IPS-18c (cell line): ENCODE data around the gene UQCRC1.

Experiments used
- H3K4me3 ChIP-seq: 2 replicates; pipeline ENCODE4 v1.7.0; 2013; ENCODE audit warnings: low read depth, mild to moderate bottlenecking, low read length, moderate library complexity; ENCODE audit not compliant: insufficient read depth
- H3K9me3 ChIP-seq: one replicate; pipeline ENCODE4 v1.6.1; 2013; ENCODE audit warnings: mild to moderate bottlenecking, low read length, moderate library complexity; ENCODE audit not compliant: control insufficient read depth, insufficient read depth

The UQCRC1 gene

DNA sequence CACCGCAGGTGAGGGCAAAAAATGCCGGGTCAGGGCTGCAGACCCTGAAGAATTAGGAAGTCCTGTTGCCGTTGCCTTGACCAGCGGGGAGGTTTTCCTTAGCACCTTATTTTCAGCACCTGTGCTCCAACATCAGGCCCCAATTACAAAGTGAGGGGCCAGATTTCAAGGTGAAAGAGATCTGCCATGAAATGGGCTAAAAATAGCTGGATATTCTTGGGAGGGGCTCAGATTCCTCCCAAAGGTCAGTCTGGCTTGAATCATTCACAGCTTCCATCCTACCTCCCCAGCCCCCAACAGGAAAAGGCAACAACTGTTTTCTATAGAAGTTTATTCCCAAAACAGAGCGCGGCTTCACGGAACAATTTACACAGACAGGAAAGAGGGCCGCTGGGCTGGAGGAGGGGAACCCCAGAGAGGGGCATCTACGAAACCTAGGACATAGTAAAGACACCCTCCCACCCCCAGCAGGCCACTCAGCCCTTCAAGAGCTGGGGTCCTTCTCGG is 26.8 kb upstream of the UQCRC1 start:
- peak overlapping the region; percentile 99 for H3K4me3 ChIP-seq

DNA sequence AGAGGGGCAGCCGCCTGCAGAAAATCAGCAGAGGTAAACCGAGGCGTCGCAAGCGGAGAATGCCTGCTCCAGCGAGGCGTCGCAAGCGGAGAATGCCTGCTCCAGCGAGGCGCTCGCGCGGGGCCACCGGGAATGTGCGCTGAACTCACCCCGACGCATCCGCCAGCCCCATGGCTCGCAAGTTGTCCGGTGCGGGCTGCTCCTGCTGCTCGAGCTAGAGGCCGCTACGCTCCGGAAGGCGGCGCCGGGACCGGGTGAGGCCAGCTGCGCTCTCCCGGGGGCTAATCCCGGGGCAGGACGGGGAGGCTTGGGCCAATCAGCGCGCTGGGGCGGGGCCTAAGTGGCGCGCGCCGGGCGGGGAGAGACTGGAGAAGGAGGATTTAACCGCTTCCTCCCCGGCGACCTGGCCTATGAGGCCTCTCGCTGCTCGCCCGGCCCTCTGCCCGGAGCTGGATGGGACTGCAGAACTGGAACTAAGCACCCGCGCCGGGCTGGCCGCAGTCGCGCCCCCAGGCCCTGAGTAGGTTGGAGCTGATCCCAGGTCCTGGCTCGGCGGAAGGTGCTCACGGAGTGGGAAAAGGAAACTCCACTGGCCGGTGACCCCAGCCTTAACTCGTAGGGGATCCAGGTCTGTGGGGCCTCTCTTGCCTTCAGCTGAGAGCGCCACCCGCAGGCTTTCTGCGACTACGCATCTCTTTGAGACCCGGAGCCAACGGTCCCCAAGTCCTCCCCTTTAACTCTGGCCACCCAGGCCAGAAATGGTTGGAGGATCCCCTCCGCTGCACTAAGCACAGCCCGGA is 26.0 kb upstream of the UQCRC1 start, which contains the start of gene SLC26A6:
Gene SLC26A6, minus strand, starts transcription at position 240 of the 800 bp plus-strand sequence. Its CDS starts 68 bp downstream, at position 172.
- peak within 1 kb of the TSS; percentile 99 for H3K4me3 ChIP-seq

More for the DNA sequence above, 26.8 kb upstream of the UQCRC1 start:
- peaks cover 2% of the 10 kb centered on the region for H3K9me3 ChIP-seq

DNA sequence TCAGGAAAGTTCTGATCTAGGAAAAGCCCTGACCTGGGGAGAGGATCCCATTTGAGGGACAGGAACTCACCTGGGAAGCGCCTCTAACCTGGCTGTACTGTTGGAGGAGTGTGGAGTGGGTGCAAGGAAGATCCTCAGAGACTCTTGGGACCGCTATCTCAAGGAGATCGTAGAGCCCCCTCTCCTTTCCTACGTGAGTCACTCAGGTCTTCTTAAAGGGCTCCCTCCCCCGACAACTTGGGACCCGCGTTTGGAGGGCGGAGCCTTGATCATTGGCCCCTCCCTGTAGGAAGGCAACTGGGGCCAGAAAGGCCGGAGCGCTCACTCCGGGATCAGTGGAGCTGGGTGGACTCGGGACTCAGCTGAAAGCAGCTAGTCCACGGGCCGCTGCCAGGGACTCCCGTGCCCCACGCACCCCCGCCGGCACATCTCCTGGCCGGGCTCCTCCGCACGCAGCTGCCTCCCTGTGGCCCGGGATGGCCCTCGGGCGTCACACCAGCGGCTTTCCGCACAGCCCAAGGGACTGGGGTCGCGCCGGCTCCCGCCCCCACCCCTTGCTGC is 25.3 kb upstream of the UQCRC1 start:
- peak overlapping the region; percentile 99 for H3K4me3 ChIP-seq
- peaks cover 2% of the 10 kb centered on the region for H3K9me3 ChIP-seq

More for the DNA sequence above, 26.0 kb upstream of the UQCRC1 start, which contains the start of gene SLC26A6:
- peaks cover 2% of the 10 kb centered on the region for H3K9me3 ChIP-seq

DNA sequence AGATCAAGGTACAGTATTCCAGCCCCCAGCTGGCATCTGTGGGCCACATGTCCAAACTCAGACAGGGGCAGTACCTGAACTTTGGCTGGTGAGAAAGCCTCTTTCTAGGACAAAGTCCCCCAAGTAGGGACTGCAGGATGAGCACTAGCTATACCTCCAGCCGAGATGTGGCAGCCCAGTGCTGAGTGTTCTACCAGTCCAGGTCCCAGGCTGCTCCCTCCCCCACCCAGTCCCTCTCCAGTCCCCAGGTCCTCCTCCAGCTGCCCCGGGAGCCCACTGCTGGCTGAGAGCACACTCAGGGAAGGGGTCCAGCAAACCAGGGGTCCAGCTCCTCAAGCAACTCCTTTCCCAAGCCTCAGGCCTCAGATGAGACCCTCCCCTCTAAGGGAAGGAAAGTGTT is 24.3 kb upstream of the UQCRC1 start:
- Histone ChIP-seq H3K9me3 (peaks cover 2% of the 10 kb centered on the region), H3K4me3 (peak overlapping the region; percentile 99; the same call in 1 of the 2 replicates)

DNA sequence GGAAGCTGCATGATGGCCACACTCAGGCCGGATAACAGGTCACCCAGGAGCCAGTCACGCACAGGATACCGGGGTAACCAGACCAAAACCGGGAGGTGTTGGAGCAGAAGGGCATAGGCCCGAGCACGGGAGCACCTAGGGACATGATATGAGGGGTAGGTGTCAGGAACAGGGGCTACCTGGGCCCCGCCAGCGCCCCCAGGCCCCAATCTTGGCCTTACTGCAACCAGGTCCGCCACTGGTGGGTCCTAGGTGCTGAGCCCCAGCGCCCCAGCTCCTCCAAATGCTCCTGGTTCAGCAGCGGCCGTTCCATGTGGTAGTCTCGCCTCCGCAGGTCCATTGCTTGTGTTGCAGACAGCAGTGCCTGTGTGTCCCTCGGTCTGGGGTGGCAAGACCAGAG is 23.8 kb upstream of the UQCRC1 start:
- no peak overlapping the region for H3K4me3 ChIP-seq
- peaks cover 2% of the 10 kb centered on the region for H3K9me3 ChIP-seq

DNA sequence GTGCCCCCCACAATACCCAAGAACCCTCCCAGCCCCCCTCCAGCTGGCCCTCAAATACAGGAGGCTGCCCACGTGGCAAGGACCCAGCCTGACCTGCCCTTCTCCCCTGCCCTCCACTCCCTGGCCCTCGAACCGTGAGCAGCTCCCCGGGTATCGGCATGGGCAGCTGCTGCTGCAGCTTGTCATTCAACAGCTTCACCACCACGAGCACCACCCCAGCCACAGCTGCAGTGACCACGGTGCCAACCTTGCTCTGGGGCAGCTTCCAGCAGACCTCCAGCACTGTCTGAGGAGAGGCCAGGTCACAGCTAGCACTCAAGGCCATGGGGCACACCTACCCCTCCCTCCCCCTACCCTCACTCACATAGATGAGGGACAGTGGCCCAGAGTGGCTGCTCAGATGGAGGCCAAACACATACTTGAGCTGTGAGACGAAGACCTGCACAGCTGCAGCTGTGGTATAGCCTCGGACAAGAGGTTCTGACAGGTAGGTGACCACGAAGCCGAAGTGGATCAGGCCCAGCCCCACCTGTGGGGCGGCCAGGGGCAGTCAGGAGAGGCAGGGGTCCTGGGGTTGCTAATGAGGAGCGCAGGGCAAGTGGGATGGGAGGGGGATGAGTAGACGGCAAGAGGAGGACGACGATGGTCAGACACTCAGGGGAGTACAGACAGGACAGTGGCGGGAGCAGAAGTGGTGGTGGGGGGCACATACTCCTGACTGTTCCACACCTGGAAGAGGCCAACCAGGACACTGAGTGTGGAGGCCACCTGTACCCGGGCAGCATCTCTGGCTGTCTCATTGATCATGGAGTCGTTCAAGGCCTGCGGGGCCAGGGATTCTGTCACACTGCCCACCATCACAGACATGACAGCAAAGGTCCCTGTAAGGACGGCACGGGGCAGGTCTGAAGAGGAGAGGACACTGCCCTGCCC is 22.3 kb upstream of the UQCRC1 start:
- no peak overlapping the region for H3K4me3 ChIP-seq

DNA sequence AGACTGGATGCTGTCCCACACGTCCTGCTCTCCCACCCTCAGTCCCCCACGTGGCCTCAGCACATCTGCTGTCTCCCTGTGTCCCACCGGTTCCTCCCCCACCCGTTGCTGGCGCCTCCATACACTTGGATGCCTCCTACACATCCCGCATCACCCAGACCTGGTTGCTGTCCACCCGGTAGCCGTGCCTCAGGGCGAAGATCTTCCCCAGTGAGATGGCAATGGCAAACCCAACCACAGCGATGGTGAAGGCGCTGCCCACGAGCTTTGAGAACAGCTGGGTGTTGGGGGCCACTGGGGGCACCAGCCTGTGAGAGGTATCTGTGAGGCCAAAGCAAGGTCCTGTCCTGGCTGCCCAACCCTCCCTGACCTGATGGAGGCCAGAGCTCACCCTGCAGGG is 21.4 kb upstream of the UQCRC1 start:
- H3K9me3 ChIP-seq = peaks cover 2% of the 10 kb centered on the region
- H3K4me3 ChIP-seq = no peak overlapping the region

More for the DNA sequence above, 22.3 kb upstream of the UQCRC1 start:
- peaks cover 2% of the 10 kb centered on the region for H3K9me3 ChIP-seq

DNA sequence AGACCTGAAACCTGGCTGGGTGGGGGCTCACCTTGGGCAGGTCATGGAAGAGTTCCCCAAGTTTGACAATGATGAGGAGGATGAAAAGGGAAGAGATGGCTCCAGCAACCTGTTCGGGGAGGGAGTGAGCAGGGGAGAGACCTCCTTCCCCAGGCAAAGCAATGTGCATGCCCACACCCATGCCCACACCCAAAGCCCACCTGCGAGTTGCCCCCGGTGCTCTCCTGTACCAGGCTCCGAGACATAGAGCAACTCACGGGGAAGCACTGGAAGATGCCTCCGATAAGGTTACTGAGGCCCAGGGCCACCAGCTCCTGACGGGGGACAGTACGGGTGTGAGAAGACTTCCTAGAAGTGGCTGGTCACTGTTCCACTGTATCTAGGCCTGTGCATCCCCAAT is 21.0 kb upstream of the UQCRC1 start:
- Histone ChIP-seq H3K9me3 (peaks cover 2% of the 10 kb centered on the region), H3K4me3 (no peak overlapping the region)

DNA sequence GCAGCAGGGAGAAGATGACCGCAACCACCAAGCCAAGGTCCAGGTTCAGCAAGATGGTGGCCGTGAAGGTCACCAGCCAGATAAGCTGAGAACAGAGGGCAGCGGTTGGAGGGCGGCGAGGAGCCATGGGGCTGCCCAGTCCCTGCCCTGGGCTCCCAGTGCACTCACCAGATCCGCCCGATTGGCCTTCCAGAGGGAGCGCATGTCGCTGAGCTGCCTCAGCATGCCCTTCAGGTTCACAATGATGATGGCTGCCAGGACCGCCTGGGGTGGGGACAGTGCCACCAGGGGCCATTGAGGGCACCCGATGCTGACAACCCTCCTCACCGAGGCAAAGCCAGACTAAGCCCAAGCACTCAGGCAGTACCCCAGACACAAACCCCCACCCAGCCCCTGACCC is 20.4 kb upstream of the UQCRC1 start:
- H3K4me3 ChIP-seq = no peak overlapping the region
- no peaks in the 10 kb centered on the region for H3K9me3 ChIP-seq

DNA sequence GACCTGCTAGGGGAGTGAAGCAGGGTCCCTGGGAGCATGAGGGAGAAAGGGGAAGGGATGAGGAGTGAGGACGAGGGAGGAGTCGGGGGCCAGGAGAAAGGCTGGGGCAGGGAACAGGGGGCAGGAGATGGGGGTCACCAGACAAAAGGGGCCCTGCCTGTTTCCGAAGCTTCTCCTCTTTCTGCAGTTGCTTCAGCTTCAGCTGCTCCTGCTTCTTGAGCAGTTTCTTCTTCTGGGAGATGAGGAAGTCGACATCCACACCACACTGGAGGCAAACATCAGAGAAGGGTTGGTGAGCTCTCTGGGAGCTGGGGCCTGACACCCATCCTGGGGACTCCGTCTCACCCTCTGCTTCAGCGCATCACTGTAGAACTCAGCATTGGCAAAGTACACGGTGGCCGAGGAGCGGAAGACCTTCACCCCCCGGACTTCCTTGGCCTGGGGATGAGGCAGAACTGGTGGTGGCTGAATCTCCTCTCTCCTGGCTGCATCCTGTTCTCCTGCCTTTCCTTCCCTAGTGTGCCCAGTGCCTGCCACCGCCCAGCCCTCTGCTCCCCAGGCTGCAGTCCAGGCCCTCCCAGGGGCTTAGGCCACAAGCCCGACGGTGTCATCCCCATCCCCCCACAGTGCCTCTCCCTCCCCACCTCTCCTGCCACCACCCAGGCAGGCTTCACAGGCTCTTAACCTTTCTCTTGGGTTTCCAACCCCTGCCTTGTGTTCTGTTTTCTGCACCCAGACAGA is 19.0 kb upstream of the UQCRC1 start:
- Histone ChIP-seq H3K4me3 (no peak overlapping the region), H3K9me3 (no peaks in the 10 kb centered on the region)

DNA sequence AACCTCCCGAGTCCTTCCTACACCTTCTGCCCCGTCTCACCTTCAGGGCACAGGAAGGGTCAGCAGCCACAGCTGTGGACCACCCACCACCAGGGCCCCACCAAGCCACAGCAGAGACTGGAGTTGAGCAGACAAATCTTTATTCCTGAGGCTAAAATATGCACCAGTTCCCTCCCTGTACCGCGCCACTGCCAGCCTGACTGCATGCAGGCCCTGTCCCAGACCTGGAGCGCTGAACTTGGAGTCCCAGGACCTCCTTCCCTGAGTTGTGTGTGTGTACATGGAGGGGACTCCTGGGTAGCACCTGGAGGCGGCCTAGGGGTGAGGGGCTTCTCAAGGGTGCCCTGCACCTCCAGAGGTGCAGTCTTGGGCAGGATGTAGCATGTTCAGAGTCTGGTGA is 16.2 kb upstream of the UQCRC1 start:
- Histone ChIP-seq H3K9me3 (no peaks in the 10 kb centered on the region), H3K4me3 (no peak overlapping the region)

DNA sequence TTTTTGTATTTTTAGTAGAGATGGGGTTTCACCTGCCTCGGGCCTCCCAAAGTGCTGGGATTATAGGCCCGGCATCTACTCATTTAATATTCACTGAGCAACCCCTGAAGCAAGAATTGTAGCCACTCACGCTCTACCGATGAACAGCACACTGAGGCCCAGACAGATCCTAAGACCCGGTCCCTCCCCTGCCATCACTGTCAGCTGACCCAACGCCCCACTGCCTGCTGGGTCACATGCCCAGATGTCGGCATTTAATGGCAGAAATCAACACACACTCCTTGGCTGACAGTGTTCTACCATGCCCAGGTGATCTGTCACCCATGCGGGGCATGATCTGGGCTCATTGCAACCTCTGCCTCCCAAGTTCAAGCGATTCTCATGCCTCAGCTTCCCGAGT is 15.3 kb upstream of the UQCRC1 start:
- Histone ChIP-seq H3K9me3 (no peaks in the 10 kb centered on the region), H3K4me3 (no peak overlapping the region)

DNA sequence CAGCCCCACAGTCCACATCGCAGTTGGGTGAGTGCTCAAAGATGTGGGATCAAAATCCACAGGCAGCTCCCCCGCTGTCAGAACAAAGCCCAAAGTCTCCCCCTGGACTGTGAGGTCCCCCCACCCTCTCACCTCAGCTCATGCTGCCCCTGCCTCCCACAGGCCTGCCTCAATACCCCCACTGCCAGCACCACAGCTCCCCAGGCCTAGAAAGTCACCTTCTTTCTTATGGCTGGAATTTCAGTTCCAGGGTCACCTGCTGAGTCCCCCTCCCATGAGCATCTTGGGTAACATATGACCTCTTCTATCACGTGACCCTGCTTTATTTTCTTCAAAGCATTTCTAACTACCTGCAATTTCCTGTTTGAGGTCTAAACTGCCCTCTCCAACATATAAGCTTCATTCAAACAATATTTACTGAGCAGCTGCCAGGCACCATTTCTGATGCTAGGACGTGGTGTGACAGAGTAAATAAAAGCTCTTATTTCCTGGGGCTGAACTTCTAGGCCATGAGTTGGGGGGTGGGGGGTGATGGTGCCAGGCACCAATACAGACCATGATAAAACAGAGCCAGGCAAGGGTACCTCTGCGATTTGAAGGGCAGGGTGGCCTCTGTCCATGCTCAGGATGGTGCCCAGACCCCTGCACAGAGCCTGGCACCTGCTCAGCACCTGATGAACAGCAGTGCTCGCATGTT is 14.6 kb upstream of the UQCRC1 start:
- H3K9me3 ChIP-seq = no peaks in the 10 kb centered on the region
- H3K4me3 ChIP-seq = no peak overlapping the region

DNA sequence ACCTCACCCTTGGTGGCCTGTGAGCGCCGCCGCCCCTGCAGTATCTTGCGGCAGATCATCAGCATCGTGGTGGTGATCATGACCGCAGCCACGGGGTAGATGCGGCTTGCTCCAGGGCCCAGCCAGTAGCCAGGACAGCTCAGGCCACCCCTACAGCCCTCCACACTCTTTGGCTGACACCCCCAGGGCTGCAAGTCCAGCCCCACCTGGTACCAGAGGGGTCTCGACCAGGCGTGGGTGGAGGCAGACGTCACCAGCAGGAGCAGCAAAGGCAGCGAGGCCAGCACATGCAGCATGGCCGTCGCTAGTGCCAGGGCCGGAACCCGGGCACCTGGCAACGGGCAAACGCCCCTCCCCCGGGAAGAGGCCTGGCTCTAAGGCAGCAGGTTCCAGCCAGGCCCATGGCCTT is 12.0 kb upstream of the UQCRC1 start, which contains the start of gene TMEM89:
Gene TMEM89, minus strand, starts transcription at position 309 of the 409 bp plus-strand sequence. Its CDS starts 13 bp downstream, at position 296.
- H3K4me3 ChIP-seq = no peak within 1 kb of the TSS
- H3K9me3 ChIP-seq = peaks cover 5% of the 10 kb centered on the region

DNA sequence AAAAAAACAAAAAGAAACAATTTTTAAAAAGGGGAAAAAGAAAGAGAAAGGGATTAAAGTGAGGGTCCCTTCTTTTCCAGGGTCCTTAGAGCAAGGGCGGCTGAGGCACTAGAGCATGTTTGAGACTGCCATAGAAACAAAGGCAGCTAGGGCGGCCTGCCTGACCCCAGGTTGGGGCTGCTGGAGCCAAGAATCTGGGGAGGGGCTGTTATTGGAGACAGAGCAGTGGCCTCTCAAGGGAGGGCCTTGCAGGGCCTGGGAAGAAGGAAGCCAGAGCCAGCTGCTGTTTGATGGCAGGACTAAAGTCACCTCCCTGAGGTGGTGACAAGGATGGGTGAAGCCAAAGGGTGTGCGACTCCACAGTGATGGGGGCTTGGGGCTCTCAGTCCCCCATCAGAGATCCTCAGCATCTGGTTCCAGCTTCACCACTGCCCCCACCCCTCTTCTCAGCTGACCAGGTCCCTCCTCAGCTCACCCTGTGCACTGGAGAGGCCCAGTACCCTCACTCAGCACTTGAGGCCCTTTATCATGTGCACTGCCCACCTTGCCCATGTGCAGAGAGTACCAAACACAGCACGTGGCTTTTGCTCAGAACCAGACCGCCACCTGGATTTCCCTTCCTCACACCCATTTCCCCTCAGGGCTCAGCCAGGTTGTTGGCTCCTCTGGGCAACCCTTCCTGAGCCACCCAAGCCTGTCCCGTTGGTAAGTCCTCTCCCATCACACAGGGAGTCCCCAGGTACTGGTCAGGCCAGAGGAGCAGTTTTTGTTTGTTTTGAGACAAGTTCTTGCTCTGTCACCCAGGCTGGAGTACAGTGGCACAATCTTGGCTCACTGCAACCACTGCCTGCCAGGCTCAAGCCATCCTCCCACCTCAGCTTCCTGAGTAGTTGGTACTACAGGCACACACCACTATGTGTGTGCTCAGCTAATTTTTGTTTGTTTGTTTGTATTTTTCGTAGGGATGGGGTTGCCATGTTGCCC is 10.4 kb upstream of the UQCRC1 start:
- H3K4me3 ChIP-seq = no peak overlapping the region

More for the DNA sequence above, 10.4 kb upstream of the UQCRC1 start:
- H3K9me3 ChIP-seq = peaks cover 5% of the 10 kb centered on the region
